Muscle layer of colon (tissue), 2 donors: ENCODE data around the gene C7orf33.
"Not testable (repeated sequence)": the region's sequence is repeated elsewhere in the genome, so short reads cannot be mapped to it uniquely, and the experiment has no call there.

Experiments
- H3K27ac ChIP-seq: one replicate; pipeline ENCODE4 v1.7.0; 2013; ENCODE audit warnings: low read depth, mild to moderate bottlenecking, low read length, moderate library complexity
- H3K27me3 ChIP-seq, 2 donors: one replicate each; pipeline ENCODE4 v1.7.0; 2013; ENCODE audit warnings: low read length in 2 of 2, mild to moderate bottlenecking in 2 of 2; ENCODE audit not compliant: insufficient read depth in 2 of 2, control insufficient read depth in 1 of 2
- H3K36me3 ChIP-seq: one replicate; pipeline ENCODE4 v1.7.0; 2013; ENCODE audit warnings: mild to moderate bottlenecking, low read length; ENCODE audit not compliant: insufficient read depth
- H3K4me1 ChIP-seq: one replicate; pipeline ENCODE4 v1.7.0; 2013; ENCODE audit warnings: mild to moderate bottlenecking, low read length; ENCODE audit not compliant: insufficient read depth
- H3K4me3 ChIP-seq, 2 donors: one replicate each; pipeline ENCODE4 v1.7.0; 2013; ENCODE audit warnings: low read length in 2 of 2, low read depth in 1 of 2, mild to moderate bottlenecking in 1 of 2, moderate library complexity in 1 of 2
- H3K9ac ChIP-seq: one replicate; pipeline ENCODE4 v1.7.0; 2013; ENCODE audit warnings: low read length
- H3K9me3 ChIP-seq: one replicate; pipeline ENCODE4 v1.7.0; 2013; ENCODE audit warnings: mild to moderate bottlenecking, low read length
- donor health status: abdominal sarcoma.
- donor health status: Adenocarcinoma of cecum.

C7orf33 gene

DNA sequence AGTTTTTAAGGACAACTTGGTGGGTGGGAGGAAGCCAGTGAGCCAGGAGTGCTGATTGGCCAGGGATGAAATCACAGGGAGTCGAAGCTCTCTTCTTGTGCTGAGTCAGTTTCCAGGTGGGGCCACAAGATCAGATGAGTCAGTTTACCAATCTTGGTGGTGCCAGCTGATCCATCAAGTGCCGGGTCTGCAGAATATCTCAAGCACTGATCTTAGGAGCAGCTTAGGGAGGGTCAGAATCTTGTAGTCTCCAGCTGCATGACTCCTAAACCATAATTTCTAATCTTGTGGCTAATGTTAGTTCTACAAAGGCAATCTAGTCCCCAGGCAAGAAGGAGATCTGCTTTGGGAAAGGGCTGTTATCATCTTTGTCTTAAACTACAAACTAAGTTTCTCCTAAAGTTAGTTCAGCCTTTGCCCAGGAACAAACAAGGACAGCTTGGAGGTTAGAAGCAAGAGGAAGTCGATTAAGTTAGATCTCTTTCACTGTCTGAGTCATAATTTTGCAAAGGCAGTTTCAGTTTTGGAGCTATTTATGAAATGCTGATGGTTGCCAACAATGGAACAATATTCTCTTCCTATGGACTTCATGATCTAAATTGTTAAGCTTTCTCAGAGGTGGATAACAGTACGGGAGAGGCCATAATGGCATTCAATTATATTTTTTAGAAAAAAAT, 26.2 kb upstream of the C7orf33 start:
- not testable (repeated sequence) for H3K4me3 ChIP-seq, H3K27ac ChIP-seq, H3K9ac ChIP-seq, H3K4me1 ChIP-seq, H3K27me3 ChIP-seq, H3K9me3 ChIP-seq, H3K36me3 ChIP-seq

DNA sequence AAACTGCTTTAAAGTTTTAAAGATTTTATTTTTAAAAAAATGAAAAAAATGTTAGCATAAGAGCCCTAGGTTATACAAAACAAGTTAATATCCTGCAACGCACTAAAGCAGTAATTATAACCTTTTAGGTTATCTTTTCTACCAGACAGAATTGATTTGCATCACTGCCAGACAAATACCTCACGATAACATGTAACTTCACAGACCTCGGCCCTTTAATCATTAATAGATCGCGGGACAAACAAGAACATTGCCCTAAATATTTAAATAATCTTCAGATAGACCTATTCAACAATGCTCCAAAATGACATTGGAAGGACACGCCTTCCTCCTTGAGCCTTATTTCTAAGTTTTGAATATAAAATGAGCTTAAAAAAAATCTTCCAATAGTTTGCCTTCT, 23.8 kb upstream of the C7orf33 start:
- no peaks in the 10 kb centered on the region for H3K27me3 ChIP-seq
- H3K4me3 ChIP-seq = no peak overlapping the region
- H3K9ac ChIP-seq = no peak overlapping the region
- no peaks in the 10 kb centered on the region for H3K9me3 ChIP-seq
- no peak overlapping the region for H3K27ac ChIP-seq
- H3K36me3 ChIP-seq = no peaks in the 10 kb centered on the region
- H3K4me1 ChIP-seq = no peaks in the 10 kb centered on the region

DNA sequence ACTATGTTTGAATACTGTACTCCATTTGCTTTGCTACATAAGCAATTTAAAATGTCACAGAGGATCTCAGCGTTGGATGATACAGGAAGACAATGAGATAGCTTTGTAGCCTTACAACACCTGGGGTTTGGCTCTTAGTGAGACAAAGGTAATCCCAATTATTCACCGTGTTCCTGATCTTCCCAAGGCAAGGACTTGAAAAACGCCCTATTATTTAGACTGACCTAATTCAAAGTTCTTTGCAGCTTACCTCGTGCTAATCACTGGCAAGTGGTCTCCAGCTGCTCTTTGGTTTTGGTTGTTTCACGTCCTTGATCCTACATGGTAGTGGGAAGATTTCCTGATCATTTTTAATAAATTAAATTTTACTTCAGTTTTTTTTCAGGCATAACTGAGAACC, 23.0 kb upstream of the C7orf33 start:
- Histone ChIP-seq H3K9me3 (no peaks in the 10 kb centered on the region), H3K36me3 (no peaks in the 10 kb centered on the region), H3K4me3 (no peak overlapping the region), H3K4me1 (no peaks in the 10 kb centered on the region), H3K9ac (no peak overlapping the region), H3K27ac (no peak overlapping the region), H3K27me3 (no peaks in the 10 kb centered on the region)

DNA sequence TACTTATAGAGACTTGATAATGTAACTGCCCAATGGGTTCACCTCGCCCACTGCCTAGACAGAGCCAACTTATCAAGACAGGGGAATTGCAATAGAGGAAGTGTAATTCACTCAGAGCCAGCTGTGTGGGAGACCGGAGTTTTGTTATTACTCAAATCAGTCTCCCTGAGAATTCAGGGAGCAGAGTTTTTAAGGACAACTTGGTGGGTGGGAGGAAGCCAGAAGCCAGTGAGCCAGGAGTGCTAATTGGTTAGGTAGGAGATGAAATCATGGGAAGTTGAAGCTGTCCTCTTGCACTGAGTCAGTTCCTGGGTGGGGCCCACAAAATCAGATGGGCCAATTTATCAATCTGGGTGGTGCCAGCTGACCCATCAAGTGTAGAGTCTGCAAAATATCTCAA, 20.1 kb upstream of the C7orf33 start:
- Histone ChIP-seq H3K36me3 (no peaks in the 10 kb centered on the region), H3K27ac (no peak overlapping the region), H3K4me1 (no peaks in the 10 kb centered on the region), H3K9ac (no peak overlapping the region), H3K4me3 (no peak overlapping the region), H3K27me3 (no peaks in the 10 kb centered on the region), H3K9me3 (no peaks in the 10 kb centered on the region)

DNA sequence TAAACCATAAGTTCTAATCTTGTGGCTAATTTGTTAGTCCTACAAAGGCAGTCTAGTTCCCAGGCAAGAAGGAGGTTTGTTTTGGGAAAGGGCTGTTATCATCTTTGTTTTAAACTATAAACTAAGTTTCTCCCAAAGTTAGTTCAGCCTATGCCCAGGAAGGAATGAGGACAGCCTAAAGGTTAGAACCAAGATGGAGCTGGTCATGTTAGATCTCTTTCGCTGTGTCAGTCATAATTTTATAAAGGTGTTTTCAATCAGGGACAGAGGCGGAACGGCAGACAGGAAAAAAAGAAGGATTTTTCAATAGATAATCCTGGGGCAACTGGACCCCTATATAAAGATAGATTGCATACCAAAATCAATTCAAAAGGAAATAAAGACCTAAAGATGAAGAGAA, 19.6 kb upstream of the C7orf33 start:
- not testable (repeated sequence) for H3K4me3 ChIP-seq, H3K27me3 ChIP-seq, H3K9ac ChIP-seq, H3K4me1 ChIP-seq, H3K9me3 ChIP-seq, H3K27ac ChIP-seq, H3K36me3 ChIP-seq

DNA sequence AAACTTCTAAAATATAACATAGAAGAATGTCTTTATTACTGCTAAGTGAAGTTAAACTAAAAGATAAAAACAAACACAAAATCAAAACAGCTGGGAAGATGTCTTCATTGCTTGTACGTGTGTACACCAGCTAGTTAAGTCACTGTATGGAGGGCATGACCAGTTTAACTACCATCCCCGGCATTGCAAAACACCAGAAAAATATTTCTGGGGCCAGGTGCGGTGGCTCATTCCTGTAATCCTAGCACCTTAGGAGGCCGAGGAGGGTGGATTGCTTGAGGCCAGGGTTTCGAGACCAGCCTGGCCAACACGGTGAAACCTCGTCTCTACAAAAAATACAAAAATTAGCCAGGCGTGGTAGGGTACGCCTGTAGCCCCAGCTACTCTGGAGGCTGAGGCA, 19.2 kb upstream of the C7orf33 start:
- no peaks in the 10 kb centered on the region for H3K27me3 ChIP-seq
- H3K36me3 ChIP-seq = no peaks in the 10 kb centered on the region
- H3K4me3 ChIP-seq = no peak overlapping the region
- no peak overlapping the region for H3K9ac ChIP-seq
- H3K4me1 ChIP-seq = no peaks in the 10 kb centered on the region
- no peak overlapping the region for H3K27ac ChIP-seq
- no peaks in the 10 kb centered on the region for H3K9me3 ChIP-seq

DNA sequence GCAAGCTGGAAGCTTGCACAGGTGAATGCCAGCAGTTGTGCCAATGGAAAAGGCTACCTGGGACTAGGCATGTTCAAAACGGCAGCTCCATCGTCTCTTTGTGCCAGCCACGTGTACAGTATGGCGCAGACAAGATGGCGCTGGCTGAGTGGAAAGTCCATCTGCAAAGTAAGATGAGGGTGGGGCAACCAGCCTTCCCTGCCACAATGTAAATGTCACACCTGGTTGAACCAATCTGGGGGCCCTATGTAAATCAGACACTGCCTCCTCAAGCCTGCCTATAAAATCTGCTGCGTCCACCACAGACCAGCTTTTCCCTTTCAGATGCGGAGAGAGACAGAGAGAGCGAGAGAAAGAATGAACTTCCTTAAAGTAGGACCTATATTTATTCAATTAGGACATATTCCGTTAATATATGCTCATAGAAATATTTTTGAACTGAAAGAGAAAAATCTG, 18.5 kb upstream of the C7orf33 start:
- H3K27me3 ChIP-seq = no peaks in the 10 kb centered on the region
- no peaks in the 10 kb centered on the region for H3K36me3 ChIP-seq
- no peak overlapping the region for H3K27ac ChIP-seq
- no peak overlapping the region for H3K9ac ChIP-seq
- H3K4me3 ChIP-seq = no peak overlapping the region
- H3K9me3 ChIP-seq = no peaks in the 10 kb centered on the region
- no peaks in the 10 kb centered on the region for H3K4me1 ChIP-seq

DNA sequence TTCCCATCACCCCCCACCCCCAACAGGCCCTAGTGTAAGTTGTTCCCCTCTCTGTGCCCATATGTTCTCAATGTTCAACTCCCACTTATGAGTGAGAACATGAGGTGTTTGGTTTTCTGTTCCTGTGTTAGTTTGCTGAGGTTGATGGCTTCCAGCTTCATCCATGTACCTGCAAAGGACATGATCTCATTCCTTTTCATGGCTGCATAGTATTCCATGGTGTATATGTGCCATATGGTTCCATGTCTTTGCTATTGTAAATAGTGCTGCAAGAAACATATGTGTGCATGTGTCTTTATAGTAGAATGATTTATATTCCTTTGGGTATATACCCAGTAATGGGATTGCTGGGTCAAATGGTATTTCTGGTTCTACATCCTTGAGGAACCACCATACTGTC, 17.0 kb upstream of the C7orf33 start:
- not testable (repeated sequence) for H3K27ac ChIP-seq, H3K9ac ChIP-seq, H3K9me3 ChIP-seq, H3K4me1 ChIP-seq, H3K4me3 ChIP-seq, H3K27me3 ChIP-seq, H3K36me3 ChIP-seq

DNA sequence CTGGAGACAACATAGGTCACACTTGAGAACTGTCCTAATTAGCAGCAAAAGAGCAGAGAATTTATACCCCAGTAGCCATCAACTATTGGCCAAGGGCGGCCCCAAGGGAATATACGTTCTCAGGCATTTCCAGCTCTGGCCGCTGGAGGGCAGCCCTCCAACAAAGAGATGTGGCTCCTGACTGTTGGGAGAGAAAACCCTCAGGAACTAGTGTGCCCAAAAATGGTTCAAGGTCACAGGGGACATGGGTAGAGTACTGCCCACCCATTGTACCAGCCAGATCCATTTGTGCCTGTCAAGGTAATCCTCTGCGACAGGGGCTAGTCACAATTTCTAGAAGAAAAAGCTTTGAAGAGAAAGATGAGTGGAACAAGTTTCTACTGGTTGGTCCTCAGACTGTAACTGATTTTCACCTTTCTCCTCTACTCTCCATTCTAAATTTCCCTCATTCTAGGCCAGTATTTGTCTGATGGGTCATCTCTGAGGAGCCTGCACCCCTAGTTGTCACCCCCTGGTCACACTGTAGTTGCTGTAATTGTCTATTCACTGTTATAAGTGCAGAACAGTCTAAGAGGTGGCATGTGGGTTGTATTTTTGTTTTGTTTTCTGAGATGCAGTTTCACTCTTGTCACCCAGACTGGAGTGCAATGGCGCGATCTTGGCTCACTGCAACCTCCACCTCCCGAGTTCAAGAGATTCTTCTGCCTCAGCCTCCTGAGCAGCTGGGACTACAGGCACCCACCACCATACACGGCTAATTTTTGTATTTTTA, 14.7 kb upstream of the C7orf33 start:
- no peak overlapping the region for H3K4me3 ChIP-seq
- no peaks in the 10 kb centered on the region for H3K27me3 ChIP-seq
- no peaks in the 10 kb centered on the region for H3K9me3 ChIP-seq
- no peaks in the 10 kb centered on the region for H3K4me1 ChIP-seq
- no peaks in the 10 kb centered on the region for H3K36me3 ChIP-seq
- no peak overlapping the region for H3K27ac ChIP-seq
- no peak overlapping the region for H3K9ac ChIP-seq

DNA sequence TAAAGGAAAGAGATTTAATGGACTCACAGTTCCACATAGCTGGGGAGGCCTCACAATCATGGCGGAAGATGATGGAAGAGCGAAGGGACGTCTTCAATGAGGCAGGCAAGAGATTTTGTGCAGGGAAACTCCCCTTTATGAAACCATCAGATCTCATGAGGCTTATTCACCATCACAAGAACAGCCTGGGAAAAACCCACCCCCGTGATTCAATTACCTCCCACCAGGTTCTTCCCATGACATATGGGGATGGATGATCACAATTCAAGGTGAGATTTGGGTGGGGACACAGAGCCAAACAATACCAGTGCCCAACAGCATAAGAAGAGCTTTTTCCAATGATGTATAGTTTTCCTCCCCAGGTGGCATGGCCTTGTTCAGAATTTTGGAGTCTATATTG, 11.2 kb upstream of the C7orf33 start:
- no peaks in the 10 kb centered on the region for H3K9me3 ChIP-seq
- no peaks in the 10 kb centered on the region for H3K27me3 ChIP-seq
- no peaks in the 10 kb centered on the region for H3K4me1 ChIP-seq
- H3K27ac ChIP-seq = no peak overlapping the region
- H3K4me3 ChIP-seq = no peak overlapping the region
- H3K9ac ChIP-seq = no peak overlapping the region
- no peaks in the 10 kb centered on the region for H3K36me3 ChIP-seq

DNA sequence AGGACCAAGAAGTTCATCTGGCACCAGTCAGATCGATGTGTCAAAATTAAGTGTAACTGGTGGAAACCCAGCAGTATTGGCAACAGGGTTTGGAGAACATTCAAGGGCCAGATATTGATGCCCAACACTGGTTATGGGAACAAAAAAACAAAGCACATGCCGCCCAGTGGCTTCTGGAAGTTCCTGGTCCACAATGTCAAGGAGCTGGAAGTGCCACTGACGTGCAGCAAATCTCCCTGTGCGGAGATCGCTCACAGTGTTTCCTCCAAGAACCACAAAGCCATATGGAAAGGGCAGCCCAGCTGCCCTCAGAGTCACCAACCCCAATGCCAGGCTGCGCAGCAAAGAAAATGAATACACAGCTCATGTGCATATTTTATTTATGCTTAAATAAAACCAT, 10.1 kb upstream of the C7orf33 start:
- no peak overlapping the region for H3K9ac ChIP-seq
- no peaks in the 10 kb centered on the region for H3K27me3 ChIP-seq
- no peak overlapping the region for H3K27ac ChIP-seq
- no peak overlapping the region for H3K4me3 ChIP-seq
- H3K9me3 ChIP-seq = no peaks in the 10 kb centered on the region
- H3K4me1 ChIP-seq = no peaks in the 10 kb centered on the region
- H3K36me3 ChIP-seq = no peaks in the 10 kb centered on the region

DNA sequence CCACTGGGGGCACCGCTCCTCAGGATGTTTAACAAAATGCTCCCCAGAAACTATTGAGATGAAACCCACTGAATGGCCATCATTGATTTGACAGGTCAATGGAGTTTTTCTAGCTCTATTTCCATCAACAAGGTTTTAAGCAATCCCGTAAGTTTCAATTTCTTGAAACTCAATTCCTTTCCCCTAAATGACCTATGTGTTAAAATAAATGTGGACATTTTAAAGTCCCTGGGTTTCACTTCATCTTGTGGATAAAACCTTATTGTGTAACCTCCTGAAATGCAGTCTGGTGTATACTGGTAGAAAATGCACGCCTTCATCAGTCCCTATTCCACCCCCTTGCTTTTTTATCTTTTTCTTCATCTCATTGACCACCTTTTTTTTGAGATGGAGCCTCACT, 8.9 kb upstream of the C7orf33 start:
- H3K27ac ChIP-seq = no peak overlapping the region

More for the DNA sequence above, 8.9 kb upstream of the C7orf33 start:
- H3K9ac ChIP-seq = no peak overlapping the region
- H3K4me1 ChIP-seq = no peaks in the 10 kb centered on the region
- no peak overlapping the region for H3K4me3 ChIP-seq
- H3K27me3 ChIP-seq = no peaks in the 10 kb centered on the region
- H3K9me3 ChIP-seq = no peaks in the 10 kb centered on the region
- H3K36me3 ChIP-seq = no peaks in the 10 kb centered on the region
